HG02763 (cell line): ENCODE measurements around the gene TPI1.

ENCODE experiments used
- ATAC-seq: cut with Tn5 transposase; IDR thresholded peaks from one replicate; pipeline ENCODE4 v1.9.1; 2021; ENCODE audit warnings: mild to moderate bottlenecking, moderate library complexity; ENCODE audit not compliant: unreplicated experiment

The TPI1 gene

GRCh38 chr12:6828781-6829535 lies 38.4 kb upstream of the TPI1 start:
- ATAC-seq: no peak

GRCh38 chr12:6829536-6830220 lies 37.7 kb upstream of the TPI1 start:
- ATAC-seq: no peak

- ATAC-seq: no peak
These were observed 36.9 kb upstream of the TPI1 start for GRCh38 chr12:6830286-6830890.

GRCh38 chr12:6830999-6831398 lies 36.3 kb upstream of the TPI1 start:
- ATAC-seq: no peak

- no peak for ATAC-seq
These were observed 35.8 kb upstream of the TPI1 start for GRCh38 chr12:6831450-6831995.

GRCh38 chr12:6832125-6832524 lies 35.2 kb upstream of the TPI1 start:
- ATAC-seq: no peak

GRCh38 chr12:6833189-6833890 lies 34.0 kb upstream of the TPI1 start:
- ATAC-seq: no peak

GRCh38 chr12:6834254-6834653 lies 33.1 kb upstream of the TPI1 start:
- ATAC-seq: no peak

GRCh38 chr12:6834873-6835272 lies 32.5 kb upstream of the TPI1 start:
- ATAC-seq: no peak

- ATAC-seq: no peak
These were observed 30.5 kb upstream of the TPI1 start for GRCh38 chr12:6836851-6837250.

- ATAC-seq: no peak
These were observed 29.8 kb upstream of the TPI1 start for GRCh38 chr12:6837370-6838060.

GRCh38 chr12:6838854-6839253 lies 28.5 kb upstream of the TPI1 start:
- ATAC-seq: no peak

GRCh38 chr12:6839482-6840201 lies 27.7 kb upstream of the TPI1 start:
- ATAC-seq: peak; percentile 80

GRCh38 chr12:6840330-6840729 lies 27.0 kb upstream of the TPI1 start:
- peak; percentile 7 for ATAC-seq

- ATAC-seq: no peak
These were observed 26.4 kb upstream of the TPI1 start, which contains the start of gene GNB3 for GRCh38 chr12:6840761-6841515. TSS of gene GNB3 (plus strand) at chr12:6840925. CDS start at chr12:6841288, 363 bp downstream.

GRCh38 chr12:6842075-6842474 lies 25.3 kb upstream of the TPI1 start:
- no peak for ATAC-seq

GRCh38 chr12:6843118-6843902 lies 24.0 kb upstream of the TPI1 start:
- no peak for ATAC-seq

GRCh38 chr12:6845395-6845794 lies 21.9 kb upstream of the TPI1 start:
- ATAC-seq: no peak
